Measurements from ENCODE around the gene MPO. TPM values are rescaled to one million over a fixed set of nuclear protein-coding genes. Genes with fewer than 3 reads are reported as not detected.

Gene MPO
- not detected in 2 replicates for total RNA-seq
- polyA plus RNA-seq = 0.02 TPM in 1 of 2 replicates, not detected in the other
- 0.01 TPM in 1 of 2 replicates, not detected in the other for polyA plus RNA-seq (2011; cell fraction: cytosol; rRNA removed)
- 0.04 TPM in 1 of 2 replicates, not detected in the other for polyA plus RNA-seq (2011; cell fraction: nucleus; rRNA removed)
- polyA plus RNA-seq (2012) = 0.05 TPM in 1 of 2 replicates, not detected in the other
- polyA minus RNA-seq = 0.10 TPM in 1 of 2 replicates, not detected in the other
- polyA minus RNA-seq (2011; cell fraction: cytosol; rRNA and poly(A)+ RNA removed) = not detected
- not detected in 2 replicates for polyA minus RNA-seq (2011; cell fraction: nucleus; rRNA and poly(A)+ RNA removed)
- not detected for Bru-seq, nascent RNA
- BruChase-seq, experiment 1, labeled RNA remaining after a 6-hour chase = not detected
- percentile 8 among the genes with signal in this experiment for BruChase-seq, experiment 2, labeled RNA remaining after a 2-hour chase
- long read RNA-seq = 0 reads

GRCh38 chr17:58280480-58281217 is at the start of gene MPO:
Gene MPO, minus strand, starts transcription at chr17:58280935. Its CDS starts 177 bp downstream, at chr17:58280758.
- ChIA-PET POLR2A (no interaction called here), CTCF (interaction anchor here (1.1 kb wide), 1 partner anchor 146 kb away, joined by 4 read pairs; no protein-coding TSS in a partner anchor)
- Histone ChIP-seq H2AFZ (ENCODE audit: low read depth, low read length) (no peak within 1 kb of the TSS), H3K9me1 (replicated peaks; ENCODE audit: control insufficient read depth, extremely low read depth, insufficient read depth, low read length) (no peaks in the 10 kb centered on the region), H3K9ac (replicated peaks; ENCODE audit: extremely low read depth, insufficient read depth, low read length) (no peak within 1 kb of the TSS), H3K79me2 (ENCODE audit: control insufficient read depth, insufficient read depth, low read length) (no peaks in the 10 kb centered on the region), H3K4me3 (replicated peaks in 1 of 3; ENCODE audit: insufficient read depth in 1 of 3, low read depth in 1 of 3, low read length in 3 of 3) (no peak within 1 kb of the TSS), H3K4me1 (ENCODE audit: control insufficient read depth, extremely low read depth, insufficient read depth, low read length) (no peaks in the 10 kb centered on the region), H4K20me1 (replicated peaks; ENCODE audit: control insufficient read depth, extremely low read depth, insufficient read depth, low read length) (no peaks in the 10 kb centered on the region), H3K4me2 (ENCODE audit: insufficient read depth, low read length) (no peak within 1 kb of the TSS), H3K27ac (ENCODE audit: insufficient read depth, low read depth, low read length) (no peak within 1 kb of the TSS), H3K36me3 (ENCODE audit: control insufficient read depth in 2 of 2, extremely low read depth in 1 of 2, insufficient read depth in 2 of 2, low read length in 2 of 2) (no peaks in the 10 kb centered on the region), H3K9me3 (replicated peaks; ENCODE audit: control insufficient read depth, insufficient read depth, low read length) (no peaks in the 10 kb centered on the region), H3K27me3 (ENCODE audit: control insufficient read depth in 2 of 2, insufficient read depth in 2 of 2, low read length in 2 of 2) (peaks cover 2 to 10% of the 10 kb centered on the region in 2 experiments)
- no peak for TF ChIP-seq FOS (IDR thresholded peaks at IDR 0.05; ENCODE audit: borderline replicate concordance, insufficient read depth, low read length)
- TF ChIP-seq, protein P1, sequence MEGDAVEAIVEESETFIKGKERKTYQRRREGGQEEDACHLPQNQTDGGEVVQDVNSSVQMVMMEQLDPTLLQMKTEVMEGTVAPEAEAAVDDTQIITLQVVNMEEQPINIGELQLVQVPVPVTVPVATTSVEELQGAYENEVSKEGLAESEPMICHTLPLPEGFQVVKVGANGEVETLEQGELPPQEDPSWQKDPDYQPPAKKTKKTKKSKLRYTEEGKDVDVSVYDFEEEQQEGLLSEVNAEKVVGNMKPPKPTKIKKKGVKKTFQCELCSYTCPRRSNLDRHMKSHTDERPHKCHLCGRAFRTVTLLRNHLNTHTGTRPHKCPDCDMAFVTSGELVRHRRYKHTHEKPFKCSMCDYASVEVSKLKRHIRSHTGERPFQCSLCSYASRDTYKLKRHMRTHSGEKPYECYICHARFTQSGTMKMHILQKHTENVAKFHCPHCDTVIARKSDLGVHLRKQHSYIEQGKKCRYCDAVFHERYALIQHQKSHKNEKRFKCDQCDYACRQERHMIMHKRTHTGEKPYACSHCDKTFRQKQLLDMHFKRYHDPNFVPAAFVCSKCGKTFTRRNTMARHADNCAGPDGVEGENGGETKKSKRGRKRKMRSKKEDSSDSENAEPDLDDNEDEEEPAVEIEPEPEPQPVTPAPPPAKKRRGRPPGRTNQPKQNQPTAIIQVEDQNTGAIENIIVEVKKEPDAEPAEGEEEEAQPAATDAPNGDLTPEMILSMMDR (IDR thresholded peaks at IDR 0.05; ENCODE audit: extremely low read depth in 1 of 2, insufficient read depth in 1 of 2, low read depth in 1 of 2, low read length in 2 of 2) = no peak
- TF ChIP-seq MAX (IDR thresholded peaks at IDR 0.05; ENCODE audit: insufficient read depth, insufficient read length) = no peak
- no peak for TF ChIP-seq GATA2 (IDR thresholded peaks at IDR 0.05; ENCODE audit: insufficient read depth, insufficient read length, low read depth, low read length)
- TF ChIP-seq POLR2AphosphoS5 (IDR thresholded peaks at IDR 0.05; ENCODE audit: insufficient read depth, low read depth, low read length) = no peak
- dilution Hi-C loops (cut with MboI; ENCODE audit: extremely low pct_ligation_motif_present, low sequenced_read_pairs) (no loop called here), intact Hi-C loops (cut with micrococcal nuclease) (loop anchor here (1.0 kb wide), 1 partner anchor 34 kb away; no protein-coding TSS in a partner anchor)
- DNase-seq (ENCODE audit: low read depth, low spot score) = no peak
- FAIRE-seq = no peak
- no TSS peak for BruUV-seq (replicated peaks)

Measured in endothelial cell of umbilical vein (primary cell).